ENCODE data around the gene UTP4.

Gene UTP4

DNA sequence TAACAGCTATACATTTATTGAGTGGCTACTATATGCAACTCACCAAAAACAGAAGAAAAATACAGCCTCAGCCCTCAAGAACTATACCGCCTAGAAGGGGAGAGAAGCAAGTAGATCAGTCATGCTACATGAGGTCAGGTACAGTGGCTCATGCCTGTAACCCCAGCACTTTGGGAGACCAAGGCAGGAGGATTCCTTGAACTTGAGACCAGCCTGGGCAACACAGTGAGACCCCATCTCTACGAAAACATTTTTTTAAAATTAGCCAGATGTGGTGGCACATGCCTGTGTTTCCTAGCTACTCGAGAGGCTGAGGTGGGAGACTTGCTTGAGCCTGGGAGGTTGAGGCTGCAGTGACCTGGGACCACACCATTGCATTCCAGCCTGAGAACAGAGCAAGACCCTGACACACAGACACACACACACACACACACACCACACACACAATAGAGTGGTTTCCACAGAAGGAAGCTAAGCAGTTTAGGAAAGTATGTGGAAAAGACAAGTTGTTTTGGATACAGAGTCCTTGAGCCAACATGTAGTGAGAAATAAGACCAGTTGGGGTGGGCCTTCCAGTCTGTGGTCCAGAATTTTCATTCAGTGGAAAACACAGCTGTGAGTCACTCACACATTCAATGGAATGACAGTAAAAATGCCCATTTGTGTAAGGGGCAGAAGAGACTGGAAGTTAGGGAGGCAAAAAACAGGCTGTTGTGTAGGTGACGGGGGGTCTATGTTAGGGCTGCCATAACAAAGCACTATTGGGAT, 43.8 kb downstream of the UTP4 start:
- DNase-seq (ENCODE audit: low read depth in 2 of 2): no peak

DNA sequence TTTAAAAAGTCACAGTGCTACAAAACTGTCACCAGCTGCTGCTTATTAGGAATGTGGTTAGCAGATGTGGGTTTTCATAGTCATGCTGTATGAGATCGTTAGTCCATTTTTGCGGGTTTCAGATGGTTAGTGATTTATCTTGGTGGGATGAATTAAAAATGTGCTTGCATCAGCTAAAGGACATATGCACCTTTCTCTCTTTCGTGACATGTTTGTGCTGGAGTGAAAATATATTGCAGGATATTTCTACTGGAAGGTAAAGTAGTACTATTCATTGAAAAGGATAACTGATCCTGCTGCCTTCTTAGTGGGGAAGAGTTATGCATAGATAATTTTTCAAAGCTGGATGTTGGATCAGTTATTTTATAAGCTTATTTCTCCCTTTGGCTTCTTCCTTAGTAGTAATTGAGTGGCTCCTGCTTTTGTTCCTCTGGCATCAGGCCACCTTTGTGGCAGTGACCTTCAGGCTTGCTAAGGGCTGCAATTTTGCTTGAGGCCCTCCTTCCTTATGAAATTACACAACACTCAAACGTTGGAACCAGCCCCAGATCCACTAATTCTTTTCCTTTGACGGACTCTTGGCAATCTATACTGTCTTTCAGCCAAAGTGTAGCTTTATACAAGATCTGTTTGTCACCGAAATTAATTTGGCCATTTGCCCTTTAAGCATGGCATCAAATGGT, 47.0 kb downstream of the UTP4 start:
- no peak for DNase-seq (ENCODE audit: low read depth in 2 of 2)

DNA sequence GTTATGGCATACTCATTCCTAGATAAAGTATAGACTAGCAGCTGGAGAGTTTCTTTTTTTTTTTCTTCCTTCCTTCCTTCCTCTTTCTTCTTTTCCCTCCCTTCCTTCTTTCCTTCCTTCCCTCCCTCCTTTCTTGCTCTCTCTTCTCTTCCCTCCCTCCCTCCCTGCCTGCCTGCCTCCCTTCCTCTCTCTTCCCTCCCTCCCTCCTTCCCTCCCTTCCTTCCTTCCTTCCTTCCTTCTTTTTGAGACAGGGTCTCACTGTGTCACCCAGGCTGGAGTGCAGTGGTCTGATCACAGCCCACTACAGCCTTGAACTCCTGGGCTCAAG, 47.5 kb downstream of the UTP4 start:
- no peak for DNase-seq (ENCODE audit: low read depth in 2 of 2)

GRCh38 chr16:69182730-69183416, 50.4 kb downstream of the UTP4 start:
- DNase-seq (ENCODE audit: low read depth in 2 of 2): no peak

DNA sequence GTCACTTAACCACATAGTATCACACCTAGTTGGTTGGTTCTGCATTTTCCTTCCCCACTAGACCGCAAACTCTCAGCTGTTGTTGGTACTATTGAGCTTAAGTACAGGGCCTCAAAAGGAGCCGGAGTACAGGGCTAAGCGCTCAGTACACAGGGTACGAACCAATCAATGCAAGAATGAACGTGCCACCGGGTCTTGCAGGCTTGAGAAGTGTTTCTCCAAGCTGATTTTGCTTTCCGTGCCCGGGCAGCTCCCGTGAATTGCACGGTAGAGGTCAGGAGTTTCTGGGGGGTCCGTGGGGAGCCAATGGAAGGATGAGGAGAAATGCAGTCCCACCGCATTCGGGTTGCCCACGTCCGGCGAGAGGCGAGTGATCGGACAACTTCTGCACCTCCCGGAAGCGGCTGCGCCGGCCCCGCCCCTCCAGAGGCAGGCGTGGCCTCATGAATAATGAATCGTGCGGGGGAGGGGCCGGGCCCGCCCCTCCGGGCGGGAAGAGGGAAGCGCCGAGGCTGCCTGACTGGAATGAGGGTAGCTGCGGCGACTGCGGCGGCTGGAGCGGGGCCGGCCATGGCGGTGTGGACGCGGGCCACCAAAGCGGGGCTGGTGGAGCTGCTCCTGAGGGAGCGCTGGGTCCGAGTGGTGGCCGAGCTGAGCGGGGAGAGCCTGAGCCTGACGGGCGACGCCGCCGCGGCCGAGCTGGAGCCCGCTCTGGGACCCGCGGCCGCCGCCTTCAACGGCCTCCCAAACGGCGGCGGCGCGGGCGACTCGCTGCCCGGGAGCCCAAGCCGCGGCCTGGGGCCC, 54.4 kb downstream of the UTP4 start, which contains the start of gene SNTB2:
Gene SNTB2 (plus strand): TSS at position 523 of the 804 bp plus-strand sequence. CDS start 3 bp downstream, at position 526.
- DNase-seq (ENCODE audit: low read depth in 2 of 2): peak; percentile 78 to 85

- DNase-seq (ENCODE audit: low read depth in 2 of 2): peak in 1 of 2 donors; percentile 49
Observed at GRCh38 chr16:69187446-69188235, 55.2 kb downstream of the UTP4 start.

GRCh38 chr16:69188236-69188549, 55.7 kb downstream of the UTP4 start:
- no peak for DNase-seq (ENCODE audit: low read depth in 2 of 2)

DNA sequence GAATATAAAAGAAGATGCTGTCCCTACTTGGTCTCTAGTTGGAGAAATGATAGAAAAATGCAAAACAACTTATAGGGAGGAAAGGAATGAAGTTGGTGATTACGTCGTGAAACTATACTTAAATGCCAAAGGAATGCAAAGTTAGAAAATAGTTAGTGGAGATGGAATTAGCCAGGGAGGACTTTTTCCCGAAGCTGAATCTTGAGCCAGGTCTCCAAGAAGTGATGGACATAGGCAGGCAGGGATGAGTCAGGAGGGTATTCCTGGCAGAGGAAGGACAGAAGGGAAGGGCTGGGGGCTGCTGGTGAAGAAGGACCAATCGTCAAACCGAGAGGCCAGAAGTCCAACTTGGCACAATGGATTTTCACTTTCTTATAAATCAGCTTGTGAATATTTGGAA, 56.3 kb downstream of the UTP4 start:
- DNase-seq (ENCODE audit: low read depth in 2 of 2): no peak

DNA sequence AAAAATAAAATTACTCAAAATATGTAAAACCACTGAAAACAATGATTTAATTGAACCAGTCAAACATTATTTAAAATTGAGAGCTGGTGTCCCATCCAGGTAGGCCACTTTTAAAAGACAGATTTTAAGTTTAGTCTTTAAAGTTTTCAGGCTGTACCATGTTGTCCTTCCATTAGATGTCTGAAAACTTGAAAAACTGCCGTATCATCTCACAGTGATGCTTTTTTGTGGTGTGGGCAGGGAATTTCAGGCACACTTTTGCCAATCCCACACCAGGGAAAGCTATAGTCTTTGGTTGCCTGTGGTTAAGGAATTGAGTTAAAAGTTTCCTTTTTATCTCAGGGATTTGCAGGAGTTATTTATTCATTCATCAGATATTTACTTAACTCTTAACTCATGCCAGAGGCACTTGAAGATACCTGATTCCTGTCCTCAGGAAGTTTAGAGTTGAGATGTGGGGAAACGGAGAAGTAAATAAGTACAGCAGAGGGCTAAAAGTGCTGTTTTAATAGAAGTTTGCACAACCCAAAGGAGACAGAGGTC, 57.7 kb downstream of the UTP4 start:
- DNase-seq (ENCODE audit: low read depth in 2 of 2): no peak

GRCh38 chr16:69190598-69190997, 58.1 kb downstream of the UTP4 start:
- no peak for DNase-seq (ENCODE audit: low read depth in 2 of 2)

GRCh38 chr16:69191136-69191535, 58.7 kb downstream of the UTP4 start:
- DNase-seq (ENCODE audit: low read depth in 2 of 2): no peak

DNA sequence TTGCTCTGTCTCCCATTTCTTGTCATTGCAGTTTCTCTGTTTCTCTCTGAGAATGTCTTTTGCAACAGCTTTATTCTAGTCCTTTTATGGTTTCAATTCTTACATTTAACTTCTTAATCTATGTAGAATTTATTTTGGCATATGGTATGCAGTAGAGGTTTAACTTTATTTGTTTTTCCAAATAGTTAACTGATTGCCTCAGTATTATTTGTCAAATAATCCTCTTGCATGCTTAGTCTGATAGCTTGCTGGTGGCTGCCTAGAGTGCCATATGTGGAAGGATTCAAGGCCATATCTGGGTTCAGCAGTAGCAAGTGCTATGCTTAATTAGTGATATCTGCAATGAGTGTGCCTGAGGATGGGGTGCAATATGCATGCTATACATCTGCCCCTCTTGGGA, 61.4 kb downstream of the UTP4 start:
- DNase-seq (ENCODE audit: low read depth in 2 of 2): no peak

GRCh38 chr16:69194488-69194887, 62.0 kb downstream of the UTP4 start:
- no peak for DNase-seq (ENCODE audit: low read depth in 2 of 2)

DNA sequence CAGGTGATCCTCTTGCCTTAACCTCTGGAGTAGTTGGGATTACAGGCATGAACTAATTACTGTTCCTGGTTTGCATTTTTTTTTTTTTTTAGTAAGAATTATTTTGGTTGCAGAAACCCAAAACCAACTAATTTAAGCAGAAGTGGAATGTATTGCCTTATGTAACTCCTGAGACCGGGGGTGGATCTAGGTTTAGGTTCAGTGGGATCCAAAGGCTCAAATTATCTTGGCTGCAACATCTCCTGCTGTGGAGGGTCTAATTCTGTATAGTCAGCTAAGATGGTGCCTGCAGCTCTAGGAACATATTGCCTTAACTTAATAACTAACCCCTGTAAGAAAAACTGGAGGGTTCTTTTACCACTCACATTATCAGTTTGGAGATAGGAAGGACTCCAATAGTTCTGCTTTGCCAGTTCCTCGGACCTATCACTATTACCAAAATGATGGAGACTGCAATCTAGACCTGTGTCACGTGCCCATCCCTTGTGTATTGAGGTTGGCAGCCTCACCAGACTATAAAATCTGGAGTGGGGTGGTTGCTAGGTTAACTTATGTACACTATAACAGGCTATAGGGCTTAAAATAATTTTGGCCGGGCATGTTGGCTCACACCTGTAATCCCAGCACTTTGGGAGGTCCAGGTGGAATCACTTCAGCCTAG, 63.0 kb downstream of the UTP4 start:
- no peak for DNase-seq (ENCODE audit: low read depth in 2 of 2)

GRCh38 chr16:69197573-69197972, 65.1 kb downstream of the UTP4 start:
- no peak for DNase-seq (ENCODE audit: low read depth in 2 of 2)

GRCh38 chr16:69199382-69199781, 66.9 kb downstream of the UTP4 start:
- no peak for DNase-seq (ENCODE audit: low read depth in 2 of 2)

- no peak for DNase-seq (ENCODE audit: low read depth in 2 of 2)
Observed at GRCh38 chr16:69201291-69201690, 68.8 kb downstream of the UTP4 start.

GRCh38 chr16:69201787-69202186, 69.3 kb downstream of the UTP4 start:
- no peak for DNase-seq (ENCODE audit: low read depth in 2 of 2)

- DNase-seq (ENCODE audit: low read depth in 2 of 2): no peak
Observed at GRCh38 chr16:69204172-69204571, 71.7 kb downstream of the UTP4 start.

GRCh38 chr16:69209735-69210134, 77.3 kb downstream of the UTP4 start:
- no peak for DNase-seq (ENCODE audit: low read depth in 2 of 2)

DNA sequence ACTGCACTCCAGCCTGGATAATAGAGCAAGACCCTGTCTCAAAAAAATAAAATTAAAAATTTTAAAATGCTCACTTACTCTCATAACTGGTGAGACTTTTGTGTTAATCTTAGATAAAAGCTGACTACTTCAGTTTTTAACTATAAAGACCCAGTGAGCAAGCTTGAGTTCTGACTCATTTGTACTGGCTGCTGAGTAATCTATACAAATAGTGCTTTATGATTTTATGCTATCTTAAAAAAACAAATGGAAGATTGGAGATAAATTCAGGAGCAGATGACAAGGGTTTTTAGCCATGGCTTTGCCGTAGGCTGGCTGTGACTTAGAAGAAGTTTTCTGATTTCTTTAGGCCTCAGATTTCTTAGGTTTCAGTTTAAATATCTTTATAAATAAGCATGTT, 85.0 kb downstream of the UTP4 start:
- no peak for DNase-seq (ENCODE audit: low read depth in 2 of 2)

All from stimulated activated CD4-positive, alpha-beta T cell treated with anti-CD3 and anti-CD28 coated beads, Interleukin-4, amount 100 ng/mL, for 48 hours (primary cell).